Measurements from ENCODE around the gene CDYL. TPM values are rescaled to one million over a fixed set of nuclear protein-coding genes. Genes with fewer than 3 reads are reported as not detected.

The CDYL gene
- total and polyA plus RNA-seq, 11 donors, result 4.3 to 45.2 (median 30.6) TPM

DNA sequence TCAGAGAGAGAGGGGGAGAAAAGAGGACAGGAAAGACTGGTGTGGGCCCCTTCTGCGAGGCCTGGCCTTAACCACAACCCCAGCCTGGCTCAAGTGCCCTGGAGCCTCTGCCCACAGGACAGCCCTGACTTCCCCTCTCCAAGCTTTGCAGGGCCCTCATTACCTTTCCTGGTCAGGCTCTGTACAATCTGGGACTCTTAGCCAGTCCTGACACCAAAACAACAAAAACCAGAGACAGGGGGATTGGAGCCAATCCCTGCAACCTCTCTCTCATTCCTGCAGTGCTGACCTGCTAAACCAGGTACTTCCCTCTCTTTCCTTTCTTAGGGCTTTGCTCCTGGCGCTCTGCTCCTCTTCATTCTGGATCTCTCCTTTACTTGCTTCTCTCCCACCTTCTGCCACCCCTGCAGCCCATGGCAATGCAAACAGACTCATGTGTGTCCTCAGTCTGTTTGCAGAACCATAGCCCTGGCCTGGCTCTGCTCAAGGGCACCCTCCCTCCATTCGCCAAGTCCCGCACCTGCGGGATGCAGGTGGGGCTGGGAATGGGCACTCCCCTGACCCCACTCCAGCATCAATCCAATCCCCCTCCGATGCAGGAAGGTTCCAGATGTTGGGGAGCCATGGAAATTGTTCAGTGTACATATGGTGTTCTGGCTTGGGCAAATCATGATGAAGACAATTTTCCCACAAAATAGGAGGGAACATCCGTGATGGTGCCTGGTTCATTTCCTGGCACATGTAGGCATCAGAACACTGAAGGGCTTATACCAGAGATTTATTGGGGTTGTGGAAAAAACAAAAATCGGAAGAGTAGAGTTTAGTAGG, 189.6 kb downstream of the CDYL start:
- H3K9me3 ChIP-seq, result no peaks in the 10 kb centered on the region
- no peak for DNase-seq
- WGBS, 4 donors, result 89 to 94% (median 91%) methylated on average over 8 of the region's 8 CpGs
- no peak overlapping the region for H3K4me3 ChIP-seq
- TF ChIP-seq POLR2A (IDR thresholded peaks at IDR 0.05), result no peak
- no peak for TF ChIP-seq CTCF (IDR thresholded peaks at IDR 0.05)
- no peaks in the 10 kb centered on the region for H3K36me3 ChIP-seq
- no peak for ATAC-seq
- no peaks in the 10 kb centered on the region for H3K4me1 ChIP-seq
- no peaks in the 10 kb centered on the region for H3K27me3 ChIP-seq
- intact Hi-C loops (cut with DNase I), result no loop called here
- no peak overlapping the region for H3K27ac ChIP-seq

DNA sequence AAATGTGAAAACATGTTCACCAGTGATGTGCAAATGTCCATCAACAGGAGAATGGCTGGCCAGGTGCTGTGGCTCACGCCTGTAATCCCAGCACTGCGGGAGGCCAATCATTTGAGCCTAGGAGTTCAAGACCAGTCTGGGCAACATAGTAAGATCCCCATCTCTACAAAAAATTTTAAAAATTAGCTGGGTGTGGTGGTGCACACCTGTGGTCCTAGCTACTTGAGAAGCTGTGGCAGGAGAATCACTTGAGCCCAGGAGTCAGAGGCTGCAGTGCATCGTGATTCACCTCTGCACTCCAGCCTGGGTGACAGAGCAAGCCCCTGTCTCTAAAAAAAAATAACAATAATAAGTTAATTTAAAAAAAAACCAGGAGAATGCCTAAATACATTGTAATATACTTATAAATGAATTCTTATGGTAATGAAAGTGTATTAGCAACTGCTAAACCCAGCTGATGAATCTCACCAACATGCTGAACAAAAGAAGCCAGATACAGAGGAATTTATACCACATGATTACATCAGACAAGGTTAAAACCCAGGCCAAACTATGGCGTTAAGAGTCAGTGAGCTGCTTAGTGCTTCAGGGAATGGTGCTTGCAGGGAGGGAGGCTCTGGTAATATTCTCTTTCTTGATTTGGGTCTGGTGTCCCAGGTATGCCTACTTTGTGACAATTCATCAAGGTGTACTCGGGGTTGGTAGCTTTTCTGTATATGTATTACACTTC, 191.3 kb downstream of the CDYL start:
- no peak for DNase-seq
- Histone ChIP-seq H3K9me3 (no peaks in the 10 kb centered on the region), H3K4me1 (no peaks in the 10 kb centered on the region), H3K27ac (no peak overlapping the region), H3K36me3 (no peaks in the 10 kb centered on the region), H3K4me3 (no peak overlapping the region), H3K27me3 (no peaks in the 10 kb centered on the region)
- ATAC-seq, result no peak
- intact Hi-C loops (cut with DNase I), result no loop called here
- no peak for TF ChIP-seq CTCF (IDR thresholded peaks at IDR 0.05)
- no peak for TF ChIP-seq POLR2A (IDR thresholded peaks at IDR 0.05)
- 86 to 91% (median 89%) methylated on average over 5 of the region's 5 CpGs for WGBS, 4 donors

DNA sequence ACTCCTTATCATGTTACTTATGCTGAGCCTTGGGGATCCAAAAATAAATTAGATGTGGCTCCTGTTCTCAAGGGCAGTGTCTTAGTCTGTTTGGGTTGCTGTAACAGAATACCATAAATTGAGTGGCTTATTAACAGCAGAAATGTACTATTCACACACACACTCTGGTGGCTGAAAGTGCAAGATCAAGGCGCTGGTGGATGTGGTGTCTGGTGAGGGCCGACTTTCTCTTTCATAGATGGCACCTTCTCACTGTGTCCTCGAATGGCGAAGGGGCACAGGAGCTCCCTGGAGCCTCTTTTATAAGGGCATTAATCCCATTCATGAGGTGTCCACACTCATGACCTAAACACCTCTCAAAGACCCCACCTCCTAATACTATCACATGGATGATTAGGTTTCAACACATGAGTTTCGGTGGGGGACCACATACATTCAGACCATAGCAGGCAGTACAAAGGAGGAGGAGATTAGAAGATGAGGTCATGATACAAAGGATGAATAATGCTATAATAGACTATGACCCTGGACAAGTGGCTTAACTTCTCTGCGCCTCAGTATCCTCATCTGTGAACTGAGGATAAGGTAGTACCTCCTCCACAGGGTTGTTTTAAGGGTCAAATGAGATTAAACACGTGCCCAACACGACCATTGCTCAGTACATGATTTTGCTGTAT, 193.5 kb downstream of the CDYL start:
- ATAC-seq (no peak), DNase-seq (no peak)
- Histone ChIP-seq H3K4me1 (peaks cover 0 to 9% (median 1%) of the 10 kb centered on the region in 12 donors), H3K9me3 (no peaks in the 10 kb centered on the region), H3K27ac (no peak overlapping the region), H3K4me3 (no peak overlapping the region), H3K27me3 (no peaks in the 10 kb centered on the region), H3K36me3 (no peaks in the 10 kb centered on the region)
- TF ChIP-seq POLR2A (IDR thresholded peaks at IDR 0.05) (no peak), CTCF (IDR thresholded peaks at IDR 0.05) (no peak)
- 89 to 92% (median 91%) methylated on average over 8 of the region's 8 CpGs for WGBS, 4 donors
- intact Hi-C loops (cut with DNase I), result no loop called here

Data from heart left ventricle (tissue), 16 donors.